HepG2 (cell line): Measurements from ENCODE around the gene INO80E. TPM values are rescaled to one million over a fixed set of nuclear protein-coding genes. Genes with fewer than 3 reads are reported as not detected.
A peak's percentile ranks its signal among the peaks of the same experiment; 100 is the strongest.

Source experiments
- CBX5 ChIP-seq: sonication (generic); formaldehyde crosslinking; IDR thresholded peaks from 2 replicates; pipeline ENCODE4 v1.4.0; 2020; ENCODE audit warnings: missing genetic modification reagents, borderline replicate concordance
- CENPT ChIP-seq: sonication (generic); formaldehyde crosslinking; IDR thresholded peaks from 2 replicates; pipeline ENCODE4 v1.8.0; 2022; ENCODE audit warnings: low read depth, mild to moderate bottlenecking, moderate library complexity, missing genetic modification reagents
- ETV6 ChIP-seq: sonication (generic); formaldehyde crosslinking; conservative IDR thresholded peaks from 2 replicates; pipeline ENCODE4 v1.4.0; 2020; ENCODE audit warnings: missing genetic modification reagents
- NKX3-1 ChIP-seq: sonication (generic); formaldehyde crosslinking; IDR thresholded peaks from 2 replicates; pipeline ENCODE4 v1.5.0; 2020; ENCODE audit warnings: missing genetic modification reagents
- RAD51 ChIP-seq: fragments of 450-650 bp; IDR thresholded peaks from 2 replicates; pipeline ENCODE4 v1.6.1; 2016; ENCODE audit warnings: borderline replicate concordance
- RARA ChIP-seq: IDR thresholded peaks from 2 replicates; pipeline ENCODE4 v1.6.1; 2016; ENCODE audit warnings: missing genetic modification reagents, missing compliant biosample characterization
- SIN3A ChIP-seq: IDR thresholded peaks from 2 replicates; pipeline ENCODE4 v1.6.1; 2011; ENCODE audit warnings: low read depth, mild to moderate bottlenecking, control low read depth, low read length, borderline replicate concordance
- SRSF1 ChIP-seq: fragments of 200-400 bp; formaldehyde crosslinking; optimal IDR thresholded peaks from 2 replicates; pipeline ENCODE3; 2017; ENCODE audit warnings: mild to moderate bottlenecking, low read depth, low read length, moderate library complexity
- STAT5B ChIP-seq: sonication (generic); formaldehyde crosslinking; IDR thresholded peaks from 2 replicates; pipeline ENCODE4 v1.4.0; 2020; ENCODE audit warnings: missing genetic modification reagents
- TAF1 ChIP-seq: sonication (generic); formaldehyde crosslinking; IDR thresholded peaks from 2 replicates; pipeline ENCODE4 v1.4.0; 2020; ENCODE audit warnings: missing genetic modification reagents
- U2AF2 ChIP-seq: fragments of 200-400 bp; formaldehyde crosslinking; IDR thresholded peaks from 2 replicates; pipeline ENCODE4 v1.6.1; 2017; ENCODE audit warnings: low read depth, mild to moderate bottlenecking, low read length
- ZFP36L1 ChIP-seq: sonication (generic); formaldehyde crosslinking; IDR thresholded peaks from 2 replicates; pipeline ENCODE4 v1.8.0; 2022; ENCODE audit warnings: mild to moderate bottlenecking, missing genetic modification reagents, moderate library complexity
- ZFP37 ChIP-seq: sonication (generic); formaldehyde crosslinking; IDR thresholded peaks from 2 replicates; pipeline ENCODE4 v1.4.0; 2020; ENCODE audit warnings: missing genetic modification reagents, borderline replicate concordance
- ZNF451 ChIP-seq: sonication (generic); formaldehyde crosslinking; IDR thresholded peaks from 2 replicates; pipeline ENCODE4 v1.5.0; 2020; ENCODE audit warnings: mild to moderate bottlenecking, missing genetic modification reagents
- polyA plus RNA-seq, 8 experiments: library from polyadenylated mRNA; depleted of rRNA in 3 of 8; stranded (reverse) in 7 of 8; unstranded in 1 of 8; fragments of >200 nt; fragmentation: Illumina TruSeq in 4 of 8; extraction: Trizol in 4 of 8; gene quantifications; 2 replicates each; pipeline versions ENCODE4 v1.2.1 to v1.2.3, GENCODE V29; 2011 to 2016; ENCODE audit warnings: low read depth in 4 of 8, missing spikeins in 1 of 8, mixed read lengths in 1 of 8; ENCODE audit not compliant: insufficient read depth in 1 of 8
- total RNA-seq, 5 experiments: library from RNA; depleted of rRNA; stranded (reverse); fragments of >200 nt; fragmentation: Illumina TruSeq; extraction: Trizol; gene quantifications; 2 replicates each; pipeline ENCODE4 v1.2.3, GENCODE V29; 2016; ENCODE audit warnings: low read depth in 1 of 5
- TF ChIP-seq, protein P1 (sequence below): sonication (generic); formaldehyde crosslinking; IDR thresholded peaks from 2 replicates; pipeline ENCODE4 v1.5.0; 2020; ENCODE audit warnings: mild to moderate bottlenecking, missing genetic modification reagents
- TF ChIP-seq, protein P2 (sequence below): IDR thresholded peaks from 2 replicates; pipeline ENCODE4 v1.6.1; 2018; ENCODE audit warnings: missing genetic modification reagents, mild to moderate bottlenecking, missing compliant biosample characterization
- TF ChIP-seq, protein P3 (sequence below): sonication (generic); formaldehyde crosslinking; IDR thresholded peaks from 2 replicates; pipeline ENCODE4 v1.5.0; 2020; ENCODE audit warnings: mild to moderate bottlenecking, missing genetic modification reagents
- TF ChIP-seq, protein P4 (sequence below): sonication (generic); formaldehyde crosslinking; IDR thresholded peaks from 2 replicates; pipeline ENCODE4 v1.9.0; 2021; ENCODE audit warnings: missing genetic modification reagents, mild to moderate bottlenecking, borderline replicate concordance
- TF ChIP-seq, protein P5 (sequence below): sonication (generic); formaldehyde crosslinking; IDR thresholded peaks from 2 replicates; pipeline ENCODE4 v1.4.0; 2020; ENCODE audit warnings: missing genetic modification reagents, borderline replicate concordance
- TF ChIP-seq, protein P6 (sequence below): sonication (generic); formaldehyde crosslinking; IDR thresholded peaks from 2 replicates; pipeline ENCODE4 v1.4.0; 2020; ENCODE audit warnings: missing genetic modification reagents

Gene INO80E
- total and polyA plus RNA-seq, 2 of the 13 experiments (the other 11 are each of a cell fraction or from before 2014, with no cell fraction given), result 25.8 to 45.6 TPM

DNA sequence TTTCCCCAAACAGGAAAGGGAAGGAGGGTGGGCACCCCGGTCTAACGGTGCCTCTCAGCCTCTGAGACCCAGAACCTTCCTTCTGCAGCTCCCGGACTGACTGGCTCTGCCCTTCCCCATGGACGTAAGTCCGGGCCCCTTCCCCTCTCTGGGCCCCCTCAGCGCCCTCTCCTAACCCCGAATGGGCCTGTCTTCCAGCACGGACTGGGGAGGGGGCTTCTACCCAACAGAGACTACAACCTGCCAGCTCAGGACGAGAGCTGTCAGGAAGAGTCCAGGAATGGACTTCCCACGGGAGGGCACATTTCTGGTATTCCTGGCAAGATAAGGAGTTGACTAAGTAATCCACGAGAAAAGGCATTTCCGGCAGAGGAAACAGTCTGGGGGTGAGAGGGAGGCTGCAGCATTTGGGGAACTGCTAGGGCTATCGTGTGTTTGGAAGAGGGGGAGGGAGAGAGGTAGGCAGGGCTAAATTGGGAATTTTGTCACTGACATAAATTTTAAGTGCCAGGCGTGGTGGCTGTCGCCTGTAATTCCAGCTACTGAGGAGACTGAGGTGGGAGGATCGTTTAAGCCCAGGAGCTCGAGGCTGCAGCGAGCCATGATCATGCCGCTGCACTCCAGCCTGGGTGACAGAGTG lies 57.5 kb downstream of the INO80E start (continued):
- TF ChIP-seq, protein P1, sequence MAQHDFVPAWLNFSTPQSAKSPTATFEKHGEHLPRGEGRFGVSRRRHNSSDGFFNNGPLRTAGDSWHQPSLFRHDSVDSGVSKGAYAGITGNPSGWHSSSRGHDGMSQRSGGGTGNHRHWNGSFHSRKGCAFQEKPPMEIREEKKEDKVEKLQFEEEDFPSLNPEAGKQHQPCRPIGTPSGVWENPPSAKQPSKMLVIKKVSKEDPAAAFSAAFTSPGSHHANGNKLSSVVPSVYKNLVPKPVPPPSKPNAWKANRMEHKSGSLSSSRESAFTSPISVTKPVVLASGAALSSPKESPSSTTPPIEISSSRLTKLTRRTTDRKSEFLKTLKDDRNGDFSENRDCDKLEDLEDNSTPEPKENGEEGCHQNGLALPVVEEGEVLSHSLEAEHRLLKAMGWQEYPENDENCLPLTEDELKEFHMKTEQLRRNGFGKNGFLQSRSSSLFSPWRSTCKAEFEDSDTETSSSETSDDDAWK (CRISPR knock-in tag), result no peak
- TF ChIP-seq ZFP36L1 (no peak), TAF1 (no peak), RAD51 (no peak), ZNF451 (CRISPR knock-in tag) (no peak), CENPT (CRISPR knock-in tag) (no peak), U2AF2 (0 out of 2 replicates have a peak, but pooled peaks have one; percentile 3), STAT5B (CRISPR knock-in tag) (no peak), ETV6 (no peak), SIN3A (no peak), CBX5 (CRISPR knock-in tag) (no peak), NKX3-1 (no peak), SRSF1 (peak; percentile 3), ZFP37 (CRISPR knock-in tag) (no peak), RARA (CRISPR knock-in tag) (no peak)
- TF ChIP-seq, protein P2, sequence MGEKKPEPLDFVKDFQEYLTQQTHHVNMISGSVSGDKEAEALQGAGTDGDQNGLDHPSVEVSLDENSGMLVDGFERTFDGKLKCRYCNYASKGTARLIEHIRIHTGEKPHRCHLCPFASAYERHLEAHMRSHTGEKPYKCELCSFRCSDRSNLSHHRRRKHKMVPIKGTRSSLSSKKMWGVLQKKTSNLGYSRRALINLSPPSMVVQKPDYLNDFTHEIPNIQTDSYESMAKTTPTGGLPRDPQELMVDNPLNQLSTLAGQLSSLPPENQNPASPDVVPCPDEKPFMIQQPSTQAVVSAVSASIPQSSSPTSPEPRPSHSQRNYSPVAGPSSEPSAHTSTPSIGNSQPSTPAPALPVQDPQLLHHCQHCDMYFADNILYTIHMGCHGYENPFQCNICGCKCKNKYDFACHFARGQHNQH (CRISPR knock-in tag), result no peak
- TF ChIP-seq, protein P3, sequence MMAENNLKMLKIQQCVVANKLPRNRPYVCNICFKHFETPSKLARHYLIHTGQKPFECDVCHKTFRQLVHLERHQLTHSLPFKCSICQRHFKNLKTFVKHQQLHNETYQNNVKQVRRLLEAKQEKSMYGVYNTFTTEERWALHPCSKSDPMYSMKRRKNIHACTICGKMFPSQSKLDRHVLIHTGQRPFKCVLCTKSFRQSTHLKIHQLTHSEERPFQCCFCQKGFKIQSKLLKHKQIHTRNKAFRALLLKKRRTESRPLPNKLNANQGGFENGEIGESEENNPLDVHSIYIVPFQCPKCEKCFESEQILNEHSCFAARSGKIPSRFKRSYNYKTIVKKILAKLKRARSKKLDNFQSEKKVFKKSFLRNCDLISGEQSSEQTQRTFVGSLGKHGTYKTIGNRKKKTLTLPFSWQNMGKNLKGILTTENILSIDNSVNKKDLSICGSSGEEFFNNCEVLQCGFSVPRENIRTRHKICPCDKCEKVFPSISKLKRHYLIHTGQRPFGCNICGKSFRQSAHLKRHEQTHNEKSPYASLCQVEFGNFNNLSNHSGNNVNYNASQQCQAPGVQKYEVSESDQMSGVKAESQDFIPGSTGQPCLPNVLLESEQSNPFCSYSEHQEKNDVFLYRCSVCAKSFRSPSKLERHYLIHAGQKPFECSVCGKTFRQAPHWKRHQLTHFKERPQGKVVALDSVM (CRISPR knock-in tag), result peak; percentile 51; the same call in 1 of the 2 replicates
- TF ChIP-seq, protein P4, sequence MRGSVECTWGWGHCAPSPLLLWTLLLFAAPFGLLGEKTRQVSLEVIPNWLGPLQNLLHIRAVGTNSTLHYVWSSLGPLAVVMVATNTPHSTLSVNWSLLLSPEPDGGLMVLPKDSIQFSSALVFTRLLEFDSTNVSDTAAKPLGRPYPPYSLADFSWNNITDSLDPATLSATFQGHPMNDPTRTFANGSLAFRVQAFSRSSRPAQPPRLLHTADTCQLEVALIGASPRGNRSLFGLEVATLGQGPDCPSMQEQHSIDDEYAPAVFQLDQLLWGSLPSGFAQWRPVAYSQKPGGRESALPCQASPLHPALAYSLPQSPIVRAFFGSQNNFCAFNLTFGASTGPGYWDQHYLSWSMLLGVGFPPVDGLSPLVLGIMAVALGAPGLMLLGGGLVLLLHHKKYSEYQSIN (CRISPR knock-in tag), result no peak
- TF ChIP-seq, protein P5, sequence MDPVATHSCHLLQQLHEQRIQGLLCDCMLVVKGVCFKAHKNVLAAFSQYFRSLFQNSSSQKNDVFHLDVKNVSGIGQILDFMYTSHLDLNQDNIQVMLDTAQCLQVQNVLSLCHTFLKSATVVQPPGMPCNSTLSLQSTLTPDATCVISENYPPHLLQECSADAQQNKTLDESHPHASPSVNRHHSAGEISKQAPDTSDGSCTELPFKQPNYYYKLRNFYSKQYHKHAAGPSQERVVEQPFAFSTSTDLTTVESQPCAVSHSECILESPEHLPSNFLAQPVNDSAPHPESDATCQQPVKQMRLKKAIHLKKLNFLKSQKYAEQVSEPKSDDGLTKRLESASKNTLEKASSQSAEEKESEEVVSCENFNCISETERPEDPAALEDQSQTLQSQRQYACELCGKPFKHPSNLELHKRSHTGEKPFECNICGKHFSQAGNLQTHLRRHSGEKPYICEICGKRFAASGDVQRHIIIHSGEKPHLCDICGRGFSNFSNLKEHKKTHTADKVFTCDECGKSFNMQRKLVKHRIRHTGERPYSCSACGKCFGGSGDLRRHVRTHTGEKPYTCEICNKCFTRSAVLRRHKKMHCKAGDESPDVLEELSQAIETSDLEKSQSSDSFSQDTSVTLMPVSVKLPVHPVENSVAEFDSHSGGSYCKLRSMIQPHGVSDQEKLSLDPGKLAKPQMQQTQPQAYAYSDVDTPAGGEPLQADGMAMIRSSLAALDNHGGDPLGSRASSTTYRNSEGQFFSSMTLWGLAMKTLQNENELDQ (CRISPR knock-in tag), result no peak
- TF ChIP-seq, protein P6, sequence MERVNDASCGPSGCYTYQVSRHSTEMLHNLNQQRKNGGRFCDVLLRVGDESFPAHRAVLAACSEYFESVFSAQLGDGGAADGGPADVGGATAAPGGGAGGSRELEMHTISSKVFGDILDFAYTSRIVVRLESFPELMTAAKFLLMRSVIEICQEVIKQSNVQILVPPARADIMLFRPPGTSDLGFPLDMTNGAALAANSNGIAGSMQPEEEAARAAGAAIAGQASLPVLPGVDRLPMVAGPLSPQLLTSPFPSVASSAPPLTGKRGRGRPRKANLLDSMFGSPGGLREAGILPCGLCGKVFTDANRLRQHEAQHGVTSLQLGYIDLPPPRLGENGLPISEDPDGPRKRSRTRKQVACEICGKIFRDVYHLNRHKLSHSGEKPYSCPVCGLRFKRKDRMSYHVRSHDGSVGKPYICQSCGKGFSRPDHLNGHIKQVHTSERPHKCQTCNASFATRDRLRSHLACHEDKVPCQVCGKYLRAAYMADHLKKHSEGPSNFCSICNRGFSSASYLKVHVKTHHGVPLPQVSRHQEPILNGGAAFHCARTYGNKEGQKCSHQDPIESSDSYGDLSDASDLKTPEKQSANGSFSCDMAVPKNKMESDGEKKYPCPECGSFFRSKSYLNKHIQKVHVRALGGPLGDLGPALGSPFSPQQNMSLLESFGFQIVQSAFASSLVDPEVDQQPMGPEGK (CRISPR knock-in tag), result no peak
